IMR-90 (cell line): ENCODE measurements around the gene DPYSL5. TPM values are rescaled to one million over a fixed set of nuclear protein-coding genes. Genes with fewer than 3 reads are reported as not detected.

Source experiments
- ATAC-seq: fragments of 200-7000 bp; cut with Tn5 transposase; 2 replicates; pipeline ENCODE4 v1.9.1; 2020; ENCODE audit warnings: low read depth, mild to moderate bottlenecking, moderate library complexity
- BruUV-seq: library from RNA; stranded (reverse); fragments of 400-500 nt; replicated peaks from 2 replicates; lab custom pipeline; 2021; lab: Mats Ljungman, UMichigan
- CTCF ChIA-PET: fragments of 300-600 bp; formaldehyde crosslinking; extraction: SDS; loops from one replicate; lab custom pipeline; 2021; ENCODE audit warnings: antibody characterized with exemption; lab: Yijun Ruan, JAX
- POLR2A ChIA-PET: fragments of 300-600 bp; sonication (Branson Sonifier 250); formaldehyde crosslinking; loops from one replicate; lab custom pipeline; 2022; ENCODE audit warnings: antibody characterized with exemption; ENCODE audit not compliant: unreplicated experiment; lab: Charles Lee
- DNase-seq: peaks from one replicate; pipeline ENCODE4 v3.0.0; 2013
- H2AFZ ChIP-seq: replicated peaks from 2 replicates; pipeline ENCODE3; 2013; ENCODE audit warnings: low read length, mild to moderate bottlenecking; ENCODE audit not compliant: poor library complexity
- H2AK5ac ChIP-seq: 2 replicates; pipeline ENCODE4 v1.6.1; 2013; ENCODE audit warnings: low read depth, low read length, inconsistent platforms
- H2AK9ac ChIP-seq: replicated peaks from 2 replicates; pipeline ENCODE3; 2013; ENCODE audit warnings: mild to moderate bottlenecking, low read depth, low read length, moderate library complexity; ENCODE audit not compliant: poor library complexity
- H2BK120ac ChIP-seq: 2 replicates; pipeline ENCODE4 v1.6.1; 2013; ENCODE audit warnings: low read depth, low read length, inconsistent platforms
- H2BK15ac ChIP-seq: 3 replicates; pipeline ENCODE4 v1.6.1; 2013; ENCODE audit warnings: low read depth, low read length, inconsistent platforms
- H2BK20ac ChIP-seq: 2 replicates; pipeline ENCODE4 v1.6.1; 2013; ENCODE audit warnings: low read depth, mild to moderate bottlenecking, inconsistent platforms, low read length, moderate library complexity
- H2BK5ac ChIP-seq: 2 replicates; pipeline ENCODE4 v1.6.1; 2013; ENCODE audit warnings: mild to moderate bottlenecking, low read depth, low read length, inconsistent platforms; ENCODE audit not compliant: poor library complexity, severe bottlenecking
- H3K14ac ChIP-seq: replicated peaks from 2 replicates; pipeline ENCODE4 v1.6.1; 2013; ENCODE audit warnings: low read depth, low read length, inconsistent platforms
- H3K18ac ChIP-seq: 2 replicates; pipeline ENCODE4 v1.6.1; 2013; ENCODE audit warnings: low read depth, low read length, control low read depth
- H3K23ac ChIP-seq: 2 replicates; pipeline ENCODE4 v1.6.1; 2013; ENCODE audit warnings: low read depth, low read length, inconsistent platforms
- H3K27ac ChIP-seq: 2 replicates; pipeline ENCODE4 v1.5.1; 2013; ENCODE audit warnings: mild to moderate bottlenecking, control low read depth, low read length; ENCODE audit not compliant: insufficient read depth
- H3K27me3 ChIP-seq: 2 replicates; pipeline ENCODE4 v1.6.1; 2013; ENCODE audit warnings: low read length; ENCODE audit not compliant: control insufficient read depth, insufficient read depth
- H3K36me3 ChIP-seq: 2 replicates; pipeline ENCODE4 v1.6.1; 2013; ENCODE audit warnings: low read length, mixed read lengths; ENCODE audit not compliant: control insufficient read depth, insufficient read depth
- H3K4ac ChIP-seq: 2 replicates; pipeline ENCODE4 v1.6.1; 2013; ENCODE audit warnings: low read depth, low read length, inconsistent platforms
- H3K4me1 ChIP-seq: 2 replicates; pipeline ENCODE4 v1.6.1; 2013; ENCODE audit warnings: low read length, mixed read lengths; ENCODE audit not compliant: control insufficient read depth, insufficient read depth
- H3K4me2 ChIP-seq: 2 replicates; pipeline ENCODE4 v1.6.1; 2013; ENCODE audit warnings: low read depth, mild to moderate bottlenecking, control low read depth, low read length, moderate library complexity
- H3K4me3 ChIP-seq: 2 replicates; pipeline ENCODE4 v1.5.1; 2013; ENCODE audit warnings: low read depth, mild to moderate bottlenecking, control low read depth, low read length, moderate library complexity; ENCODE audit not compliant: insufficient read depth
- H3K56ac ChIP-seq: 2 replicates; pipeline ENCODE4 v1.6.1; 2013; ENCODE audit warnings: low read length, inconsistent platforms; ENCODE audit not compliant: insufficient read depth; ENCODE audit errors: extremely low read depth
- H3K79me1 ChIP-seq, 2 experiments: 2 replicates each; pipeline ENCODE4 v1.6.1; 2013; ENCODE audit warnings: low read length in 2 of 2, inconsistent platforms in 1 of 2, low read depth in 1 of 2
- H3K9ac ChIP-seq: 2 replicates; pipeline ENCODE4 v1.6.1; 2013; ENCODE audit warnings: low read depth, low read length, control low read depth
- H3K9me1 ChIP-seq: 2 replicates; pipeline ENCODE4 v1.6.1; 2013; ENCODE audit warnings: low read length, inconsistent platforms; ENCODE audit not compliant: insufficient read depth
- H3K9me3 ChIP-seq: 2 replicates; pipeline ENCODE4 v1.6.1; 2013; ENCODE audit warnings: low read length; ENCODE audit not compliant: control insufficient read depth, insufficient read depth
- H4K20me1 ChIP-seq: 2 replicates; pipeline ENCODE4 v1.6.1; 2013; ENCODE audit warnings: low read length, inconsistent platforms; ENCODE audit not compliant: insufficient read depth
- H4K5ac ChIP-seq: 2 replicates; pipeline ENCODE4 v1.6.1; 2013; ENCODE audit warnings: mild to moderate bottlenecking, low read depth, low read length, control low read depth
- H4K8ac ChIP-seq, 2 experiments: 2 replicates each; pipeline ENCODE4 v1.6.1; 2013; ENCODE audit warnings: low read depth in 2 of 2, low read length in 2 of 2, control low read depth in 1 of 2, inconsistent platforms in 1 of 2
- H4K91ac ChIP-seq: 2 replicates; pipeline ENCODE4 v1.6.1; 2013; ENCODE audit warnings: low read depth, low read length, inconsistent platforms; ENCODE audit not compliant: insufficient read depth
- CHD1 ChIP-seq: IDR thresholded peaks from 2 replicates; pipeline ENCODE4 v1.6.1; 2012; ENCODE audit warnings: low read depth, low read length, improper control_type of control experiment
- FOS ChIP-seq: fragments of 150-350 bp; IDR thresholded peaks from 2 replicates; pipeline ENCODE4 v1.6.1; 2016; ENCODE audit warnings: low read depth, low read length
- MAFK ChIP-seq: IDR thresholded peaks from 2 replicates; pipeline ENCODE4 v1.6.1; 2012; ENCODE audit warnings: low read depth, low read length, improper control_type of control experiment
- MAZ ChIP-seq: IDR thresholded peaks from 2 replicates; pipeline ENCODE4 v1.6.1; 2012; ENCODE audit warnings: low read depth, mild to moderate bottlenecking, low read length, improper control_type of control experiment, moderate library complexity, borderline replicate concordance
- MXI1 ChIP-seq: IDR thresholded peaks from 2 replicates; pipeline ENCODE4 v1.6.1; 2012; ENCODE audit warnings: low read depth, mild to moderate bottlenecking, low read length, moderate library complexity, borderline replicate concordance
- NFE2L2 ChIP-seq: fragments of 150-350 bp; IDR thresholded peaks from 2 replicates; pipeline ENCODE4 v1.6.1; 2016; ENCODE audit warnings: low read depth, mild to moderate bottlenecking, low read length
- RAD21 ChIP-seq: IDR thresholded peaks from 2 replicates; pipeline ENCODE4 v1.6.1; 2012; ENCODE audit warnings: low read length, improper control_type of control experiment
- RCOR1 ChIP-seq: IDR thresholded peaks from 2 replicates; pipeline ENCODE4 v1.6.1; 2012; ENCODE audit warnings: mild to moderate bottlenecking, low read length, improper control_type of control experiment; ENCODE audit not compliant: insufficient replicate concordance
- RFX5 ChIP-seq: IDR thresholded peaks from 2 replicates; pipeline ENCODE4 v1.8.0; 2012; ENCODE audit warnings: low read depth, mild to moderate bottlenecking, low read length, moderate library complexity
- SMC3 ChIP-seq: fragments of 150-350 bp; IDR thresholded peaks from 2 replicates; pipeline ENCODE4 v1.6.1; 2016; ENCODE audit warnings: low read depth, mild to moderate bottlenecking, antibody characterized with exemption, low read length, moderate library complexity
- WGBS, 2 experiments: methylation state at CpG; one replicate each; pipeline versions ENCODE4 v1.1.5 to v1.1.7; 2013; ENCODE audit warnings: missing lambda C conversion rate in 2 of 2; ENCODE audit not compliant: insufficient read length in 1 of 2; ENCODE audit errors: extremely low coverage in 2 of 2; 5-methylcytosine and 5-hydroxymethylcytosine counted together
- dilution Hi-C: fragments of 300-500 bp; cut with HindIII; formaldehyde crosslinking; loops from one replicate; pipeline ENCODE4 v1.14.3; 2018; ENCODE audit warnings: low sequenced_read_pairs; ENCODE audit not compliant: unreplicated experiment
- in situ Hi-C: fragments of 300-500 bp; cut with MboI; formaldehyde crosslinking; loops from 3 replicates; pipeline ENCODE4 v1.14.3; 2019; ENCODE audit warnings: low sequenced_read_pairs, inconsistent platforms, mixed read lengths
- intact Hi-C: fragments of 100-400 bp; cut with micrococcal nuclease; formaldehyde crosslinking; loops from 2 replicates; pipeline ENCODE4 v1.10.0; 2022
- polyA plus RNA-seq, 3 experiments: library from polyadenylated mRNA; depleted of rRNA; stranded (reverse); fragments of >200 nt; gene quantifications; 2 replicates each; pipeline ENCODE4 v1.2.3, GENCODE V29; 2012; ENCODE audit warnings: low replicate concordance in 1 of 3
- total RNA-seq: library from RNA; depleted of rRNA; stranded (reverse); fragments of >200 nt; gene quantifications from 2 replicates; pipeline ENCODE4 v1.2.3, GENCODE V29; 2012
- TF ChIP-seq, protein P1 (sequence below): conservative IDR thresholded peaks from 2 replicates; pipeline ENCODE4 v1.5.1; 2012; ENCODE audit warnings: mild to moderate bottlenecking, low read depth, low read length, improper control_type of control experiment
- TF ChIP-seq, protein P2 (sequence below): fragments of 150-350 bp; IDR thresholded peaks from 2 replicates; pipeline ENCODE4 v1.6.1; 2017; ENCODE audit warnings: mild to moderate bottlenecking, antibody characterized with exemption, low read length, low read depth

The DPYSL5 gene
- total and polyA plus RNA-seq, 2 of the 4 experiments (the other 2 are of a cell fraction), result not detected

DNA sequence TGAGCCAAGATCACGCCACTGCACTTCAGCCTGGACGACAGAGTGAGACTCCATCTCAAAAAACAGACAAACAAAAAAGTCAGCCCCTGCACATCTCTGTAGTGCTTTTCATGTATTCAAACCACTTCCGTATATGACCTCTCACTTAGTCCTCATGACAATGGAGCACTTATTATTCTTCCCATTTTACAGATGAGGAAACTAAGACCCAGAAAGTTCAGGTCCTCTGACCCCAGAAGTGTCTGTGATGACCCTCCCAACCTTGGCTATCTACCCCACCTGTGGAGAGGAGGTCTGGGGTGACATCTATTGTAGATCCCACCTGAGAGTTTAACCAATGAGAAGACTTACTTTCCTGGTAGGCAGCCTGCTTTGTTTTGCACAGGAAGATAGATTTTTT is 100.9 kb downstream of the DPYSL5 start:
- in situ Hi-C loops, result no loop called here
- WGBS, 2 experiments, result no CpG with 5 or more reads among the region's 3 CpGs

More for the DNA sequence above, 100.9 kb downstream of the DPYSL5 start:
- intact Hi-C loops (loop anchor here (10.0 kb wide), 1 partner anchor 344 kb away; no protein-coding TSS in a partner anchor), dilution Hi-C loops (no loop called here)
- H3K56ac ChIP-seq, result no peak overlapping the region
- H4K5ac ChIP-seq, result no peak overlapping the region
- H3K9ac ChIP-seq, result no peak overlapping the region
- no peaks in the 10 kb centered on the region for H3K36me3 ChIP-seq
- TF ChIP-seq FOS (no peak), MXI1 (no peak), RCOR1 (no peak), RFX5 (no peak), MAZ (no peak), RAD21 (no peak), NFE2L2 (no peak), SMC3 (no peak), CHD1 (no peak), MAFK (no peak)
- TF ChIP-seq, protein P1, sequence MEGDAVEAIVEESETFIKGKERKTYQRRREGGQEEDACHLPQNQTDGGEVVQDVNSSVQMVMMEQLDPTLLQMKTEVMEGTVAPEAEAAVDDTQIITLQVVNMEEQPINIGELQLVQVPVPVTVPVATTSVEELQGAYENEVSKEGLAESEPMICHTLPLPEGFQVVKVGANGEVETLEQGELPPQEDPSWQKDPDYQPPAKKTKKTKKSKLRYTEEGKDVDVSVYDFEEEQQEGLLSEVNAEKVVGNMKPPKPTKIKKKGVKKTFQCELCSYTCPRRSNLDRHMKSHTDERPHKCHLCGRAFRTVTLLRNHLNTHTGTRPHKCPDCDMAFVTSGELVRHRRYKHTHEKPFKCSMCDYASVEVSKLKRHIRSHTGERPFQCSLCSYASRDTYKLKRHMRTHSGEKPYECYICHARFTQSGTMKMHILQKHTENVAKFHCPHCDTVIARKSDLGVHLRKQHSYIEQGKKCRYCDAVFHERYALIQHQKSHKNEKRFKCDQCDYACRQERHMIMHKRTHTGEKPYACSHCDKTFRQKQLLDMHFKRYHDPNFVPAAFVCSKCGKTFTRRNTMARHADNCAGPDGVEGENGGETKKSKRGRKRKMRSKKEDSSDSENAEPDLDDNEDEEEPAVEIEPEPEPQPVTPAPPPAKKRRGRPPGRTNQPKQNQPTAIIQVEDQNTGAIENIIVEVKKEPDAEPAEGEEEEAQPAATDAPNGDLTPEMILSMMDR, result no peak
- TF ChIP-seq, protein P2, sequence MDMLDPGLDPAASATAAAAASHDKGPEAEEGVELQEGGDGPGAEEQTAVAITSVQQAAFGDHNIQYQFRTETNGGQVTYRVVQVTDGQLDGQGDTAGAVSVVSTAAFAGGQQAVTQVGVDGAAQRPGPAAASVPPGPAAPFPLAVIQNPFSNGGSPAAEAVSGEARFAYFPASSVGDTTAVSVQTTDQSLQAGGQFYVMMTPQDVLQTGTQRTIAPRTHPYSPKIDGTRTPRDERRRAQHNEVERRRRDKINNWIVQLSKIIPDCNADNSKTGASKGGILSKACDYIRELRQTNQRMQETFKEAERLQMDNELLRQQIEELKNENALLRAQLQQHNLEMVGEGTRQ, result no peak
- no peak overlapping the region for H2AFZ ChIP-seq
- H4K20me1 ChIP-seq, result no peaks in the 10 kb centered on the region
- no peak for ATAC-seq
- no peak overlapping the region for H4K8ac ChIP-seq
- H3K4ac ChIP-seq, result no peak overlapping the region
- H3K4me1 ChIP-seq, result peaks cover 2% of the 10 kb centered on the region; the same call in 1 of the 2 replicates
- ChIA-PET POLR2A (no interaction called here), CTCF (no interaction called here)
- no peak overlapping the region for H3K27ac ChIP-seq
- no peak overlapping the region for H2AK9ac ChIP-seq
- H2BK20ac ChIP-seq, result no peak overlapping the region
- no peak overlapping the region for H2BK15ac ChIP-seq
- H2BK120ac ChIP-seq, result no peak overlapping the region
- H3K79me1 ChIP-seq, result no peaks in the 10 kb centered on the region
- no peak overlapping the region for H3K4me2 ChIP-seq
- DNase-seq, result no peak
- H3K4me3 ChIP-seq, result no peak overlapping the region
- H3K9me1 ChIP-seq, result no peaks in the 10 kb centered on the region
- no peak overlapping the region for H2BK5ac ChIP-seq
- no peaks in the 10 kb centered on the region for H3K9me3 ChIP-seq
- H3K14ac ChIP-seq, result no peak overlapping the region
- no peak overlapping the region for H3K23ac ChIP-seq
- H3K27me3 ChIP-seq, result peaks cover 63% of the 10 kb centered on the region
- no peak overlapping the region for H4K91ac ChIP-seq
- H2AK5ac ChIP-seq, result no peak overlapping the region
- BruUV-seq, result no TSS peak
- H3K18ac ChIP-seq, result no peak overlapping the region
